ENCODE measurements around the gene NOL6. TPM values are rescaled to one million over a fixed set of nuclear protein-coding genes. Genes with fewer than 3 reads are reported as not detected.

The NOL6 gene
- polyA plus RNA-seq, 3 donors from 2014 or later, result 9.7 to 21.7 (median 18.8) TPM

GRCh38 chr9:33453999-33454660 is 19.6 kb downstream of the NOL6 start:
- no peak for DNase-seq
- Mint-ChIP-seq H3K27ac (no peak overlapping the region), H3K27me3 (ENCODE audit: low read depth in 3 of 3) (peaks cover 0 to 4% (median 4%) of the 10 kb centered on the region in 3 donors), H3K4me3 (no peak overlapping the region), H3K9me3 (no peaks in the 10 kb centered on the region), H3K36me3 (no peaks in the 10 kb centered on the region), H3K4me1 (no peaks in the 10 kb centered on the region)

DNA sequence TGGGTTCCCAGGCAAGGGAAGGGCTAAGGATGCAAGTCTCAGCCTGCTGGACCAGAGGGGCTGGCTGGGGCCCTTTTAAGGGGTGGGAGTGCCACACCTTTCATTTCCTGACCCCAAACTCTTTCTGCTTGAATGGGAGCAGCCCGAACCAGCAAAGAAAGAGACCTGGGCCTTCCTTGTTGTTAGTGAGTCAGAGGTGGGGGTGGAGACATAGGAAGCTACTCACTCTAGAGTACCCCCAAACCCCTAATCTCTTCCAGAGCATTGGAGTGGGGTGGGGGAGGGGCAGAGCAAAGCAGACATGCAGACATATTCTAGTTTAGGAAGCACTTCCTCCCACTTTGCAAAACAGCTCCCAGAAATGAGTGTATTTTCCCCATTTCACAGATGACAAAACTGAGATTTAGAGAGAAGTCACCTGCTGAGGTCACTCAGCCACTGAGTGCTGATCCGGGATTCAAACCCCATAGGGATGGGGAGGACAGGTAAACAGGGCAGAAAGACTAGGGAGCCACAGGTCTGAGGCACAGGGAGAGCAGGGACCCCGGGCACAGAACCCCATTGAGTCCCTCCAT is 20.4 kb downstream of the NOL6 start:
- H3K4me1 Mint-ChIP-seq, result peaks cover 0 to 2% of the 10 kb centered on the region in 2 donors
- no peaks in the 10 kb centered on the region for H3K36me3 Mint-ChIP-seq
- H3K9me3 Mint-ChIP-seq, result no peaks in the 10 kb centered on the region
- no peak overlapping the region for H3K4me3 Mint-ChIP-seq
- no peak overlapping the region for H3K27ac Mint-ChIP-seq
- peaks cover 3 to 4% (median 4%) of the 10 kb centered on the region in 3 donors for H3K27me3 Mint-ChIP-seq (ENCODE audit: low read depth in 3 of 3)
- DNase-seq, result no peak

DNA sequence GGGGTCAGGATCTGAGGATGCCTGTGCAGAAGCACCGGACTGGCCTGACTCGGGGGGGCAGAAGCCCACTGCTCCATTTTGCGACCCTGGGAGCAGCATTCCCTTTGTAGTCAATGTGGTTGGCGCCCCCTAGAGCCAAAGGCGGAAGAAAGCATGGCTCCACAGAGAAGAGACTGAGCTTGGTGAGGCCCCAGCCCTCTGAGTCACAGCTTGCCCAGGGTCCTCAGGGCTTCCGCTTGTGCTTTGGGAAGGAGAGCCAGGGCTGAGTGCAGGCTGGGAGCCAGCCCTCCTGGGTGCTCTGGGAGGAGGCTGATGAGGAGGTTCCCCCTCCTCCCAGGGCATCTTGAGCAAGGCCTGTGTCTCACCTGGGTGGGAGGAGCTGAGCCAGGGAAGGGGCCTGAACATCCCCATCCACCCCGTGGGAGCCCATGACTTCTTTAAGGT is 20.9 kb downstream of the NOL6 start:
- Mint-ChIP-seq H3K36me3 (no peaks in the 10 kb centered on the region), H3K27ac (no peak overlapping the region), H3K4me1 (peaks cover 5 to 7% of the 10 kb centered on the region in 2 donors), H3K9me3 (no peaks in the 10 kb centered on the region), H3K27me3 (ENCODE audit: low read depth in 3 of 3) (peaks cover 4% of the 10 kb centered on the region in 3 donors), H3K4me3 (no peak overlapping the region)
- peak; percentile 12 to 15 (median 13) for DNase-seq

GRCh38 chr9:33450621-33451146 is 23.0 kb downstream of the NOL6 start:
- no peaks in the 10 kb centered on the region for H3K36me3 Mint-ChIP-seq
- DNase-seq, result no peak
- H3K9me3 Mint-ChIP-seq, result no peaks in the 10 kb centered on the region
- H3K4me3 Mint-ChIP-seq, result no peak overlapping the region
- peak overlapping the region in 1 of 6 donors; percentile 74 for H3K27ac Mint-ChIP-seq
- peaks cover 24 to 25% of the 10 kb centered on the region in 2 donors for H3K4me1 Mint-ChIP-seq
- peaks cover 2 to 4% (median 4%) of the 10 kb centered on the region in 3 donors for H3K27me3 Mint-ChIP-seq (ENCODE audit: low read depth in 3 of 3)

DNA sequence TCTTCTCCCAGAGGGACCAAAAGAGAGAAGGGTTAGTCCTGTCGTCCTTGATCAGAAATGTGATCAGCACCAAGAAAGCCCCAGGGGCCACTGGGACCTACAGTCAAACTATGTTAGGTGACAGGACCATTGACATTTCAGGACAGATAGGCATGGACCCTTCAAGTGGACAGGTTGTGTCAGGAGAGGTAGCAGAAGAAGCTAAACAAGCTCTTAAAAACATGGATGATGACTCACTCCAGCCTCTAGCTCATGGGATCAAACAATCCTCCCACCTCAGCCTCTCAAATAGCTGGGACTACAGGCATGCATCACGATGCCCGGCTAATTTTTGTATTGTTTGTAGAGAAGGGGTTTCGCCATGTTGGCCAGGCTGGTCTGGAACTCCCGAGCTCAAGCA is 24.0 kb downstream of the NOL6 start:
- H3K27me3 Mint-ChIP-seq (ENCODE audit: low read depth in 3 of 3), result peaks cover 2 to 4% (median 4%) of the 10 kb centered on the region in 3 donors
- no peaks in the 10 kb centered on the region for H3K9me3 Mint-ChIP-seq
- H3K4me3 Mint-ChIP-seq, result no peak overlapping the region
- H3K27ac Mint-ChIP-seq, result no peak overlapping the region
- peaks cover 27 to 30% of the 10 kb centered on the region in 2 donors for H3K4me1 Mint-ChIP-seq
- H3K36me3 Mint-ChIP-seq, result no peaks in the 10 kb centered on the region
- DNase-seq, result no peak

DNA sequence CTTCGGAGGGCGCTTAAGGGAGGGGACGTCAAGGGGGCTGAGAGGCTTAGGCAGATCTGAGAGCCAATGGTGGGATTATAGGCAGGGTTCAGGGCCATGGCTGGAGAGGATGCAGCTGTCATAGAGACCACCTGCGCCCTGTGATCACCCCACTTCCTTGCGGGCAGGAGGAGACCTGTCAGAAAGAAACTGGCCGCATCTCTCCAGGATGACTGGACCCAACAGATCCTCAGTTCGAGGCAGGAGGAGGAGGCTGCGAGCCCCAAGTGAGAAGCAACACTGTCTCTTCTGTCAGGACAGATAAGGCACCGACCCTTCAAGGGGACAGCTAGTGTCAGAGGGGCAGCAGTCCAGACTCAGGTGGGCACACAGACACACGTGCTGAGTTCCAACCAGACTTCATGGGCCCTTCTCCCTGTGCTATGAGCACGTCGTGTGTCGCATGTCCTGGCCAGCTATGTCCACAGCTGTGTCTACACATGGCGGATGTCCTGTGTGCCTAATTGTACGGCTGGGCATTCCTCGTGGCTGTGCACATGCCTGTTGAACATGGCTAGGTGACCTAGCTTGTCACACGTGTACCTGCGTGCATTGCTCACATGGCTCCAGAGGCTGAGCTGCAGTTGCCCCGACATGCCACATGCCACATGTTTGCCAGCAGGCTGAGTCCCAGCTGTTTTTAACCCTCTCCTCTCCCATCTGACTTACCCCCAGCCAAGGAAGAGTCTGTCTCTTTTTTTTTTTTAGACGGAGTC is 25.7 kb downstream of the NOL6 start:
- H3K4me3 Mint-ChIP-seq, result peak overlapping the region; percentile 83 to 89 (median 88)
- H3K27ac Mint-ChIP-seq, result peak overlapping the region in 5 of 6 donors; percentile 20 to 86 (median 74)
- peaks cover 27 to 30% of the 10 kb centered on the region in 2 donors for H3K4me1 Mint-ChIP-seq
- no peaks in the 10 kb centered on the region for H3K36me3 Mint-ChIP-seq
- H3K9me3 Mint-ChIP-seq, result no peaks in the 10 kb centered on the region
- no peak for DNase-seq
- H3K27me3 Mint-ChIP-seq (ENCODE audit: low read depth in 3 of 3), result peaks cover 2 to 4% (median 4%) of the 10 kb centered on the region in 3 donors

GRCh38 chr9:33446946-33447798 is 26.6 kb downstream of the NOL6 start, which contains the start of gene AQP3:
AQP3 (minus strand) TSS chr9:33447593; CDS start chr9:33447530, 63 bp downstream.
- Mint-ChIP-seq H3K4me3 (peak within 1 kb of the TSS; percentile 84 to 95 (median 89)), H3K27ac (peak within 1 kb of the TSS; percentile 87 to 94 (median 90)), H3K4me1 (peaks cover 27 to 30% of the 10 kb centered on the region in 2 donors), H3K9me3 (no peaks in the 10 kb centered on the region), H3K27me3 (ENCODE audit: low read depth in 3 of 3) (peaks cover 0 to 4% (median 4%) of the 10 kb centered on the region in 3 donors), H3K36me3 (no peaks in the 10 kb centered on the region)
- DNase-seq, result peak; percentile 59 to 66 (median 63)

GRCh38 chr9:33446240-33446945 is 27.3 kb downstream of the NOL6 start:
- peaks cover 27 to 30% of the 10 kb centered on the region in 2 donors for H3K4me1 Mint-ChIP-seq
- H3K9me3 Mint-ChIP-seq, result no peaks in the 10 kb centered on the region
- H3K27ac Mint-ChIP-seq, result peak overlapping the region; percentile 87 to 94 (median 90)
- DNase-seq, result peak; percentile 40 to 49 (median 45)
- H3K4me3 Mint-ChIP-seq, result peak overlapping the region; percentile 84 to 95 (median 89)
- H3K27me3 Mint-ChIP-seq (ENCODE audit: low read depth in 3 of 3), result peaks cover 0 to 4% (median 4%) of the 10 kb centered on the region in 3 donors
- no peaks in the 10 kb centered on the region for H3K36me3 Mint-ChIP-seq

GRCh38 chr9:33445389-33446239 is 28.1 kb downstream of the NOL6 start:
- Mint-ChIP-seq H3K27ac (peak overlapping the region; percentile 30 to 94 (median 90)), H3K9me3 (no peaks in the 10 kb centered on the region), H3K4me3 (peak overlapping the region in 1 of 5 donors; percentile 95), H3K4me1 (peaks cover 27 to 30% of the 10 kb centered on the region in 2 donors), H3K27me3 (ENCODE audit: low read depth in 3 of 3) (peaks cover 0 to 4% (median 2%) of the 10 kb centered on the region in 3 donors), H3K36me3 (no peaks in the 10 kb centered on the region)
- DNase-seq, result no peak

- H3K4me1 Mint-ChIP-seq, result peaks cover 27 to 30% of the 10 kb centered on the region in 2 donors
- peaks cover 0 to 4% (median 0%) of the 10 kb centered on the region in 3 donors for H3K36me3 Mint-ChIP-seq
- H3K9me3 Mint-ChIP-seq, result no peaks in the 10 kb centered on the region
- no peak overlapping the region for H3K4me3 Mint-ChIP-seq
- no peak overlapping the region for H3K27ac Mint-ChIP-seq
- H3K27me3 Mint-ChIP-seq (ENCODE audit: low read depth in 3 of 3), result peaks cover 0 to 5% (median 0%) of the 10 kb centered on the region in 3 donors
- DNase-seq, result no peak
Measured at GRCh38 chr9:33443464-33444154, 30.1 kb downstream of the NOL6 start.

- DNase-seq, result no peak
- Mint-ChIP-seq H3K27ac (no peak overlapping the region), H3K4me3 (no peak overlapping the region), H3K9me3 (no peaks in the 10 kb centered on the region), H3K4me1 (peaks cover 22 to 27% of the 10 kb centered on the region in 2 donors), H3K36me3 (peaks cover 0 to 4% (median 0%) of the 10 kb centered on the region in 3 donors), H3K27me3 (ENCODE audit: low read depth in 3 of 3) (peaks cover 0 to 1% (median 0%) of the 10 kb centered on the region in 3 donors)
Measured at GRCh38 chr9:33443047-33443446, 30.7 kb downstream of the NOL6 start.

Measured in immature natural killer cell (primary cell).